Measurements from ENCODE around the gene EPB42.

The EPB42 gene

DNA sequence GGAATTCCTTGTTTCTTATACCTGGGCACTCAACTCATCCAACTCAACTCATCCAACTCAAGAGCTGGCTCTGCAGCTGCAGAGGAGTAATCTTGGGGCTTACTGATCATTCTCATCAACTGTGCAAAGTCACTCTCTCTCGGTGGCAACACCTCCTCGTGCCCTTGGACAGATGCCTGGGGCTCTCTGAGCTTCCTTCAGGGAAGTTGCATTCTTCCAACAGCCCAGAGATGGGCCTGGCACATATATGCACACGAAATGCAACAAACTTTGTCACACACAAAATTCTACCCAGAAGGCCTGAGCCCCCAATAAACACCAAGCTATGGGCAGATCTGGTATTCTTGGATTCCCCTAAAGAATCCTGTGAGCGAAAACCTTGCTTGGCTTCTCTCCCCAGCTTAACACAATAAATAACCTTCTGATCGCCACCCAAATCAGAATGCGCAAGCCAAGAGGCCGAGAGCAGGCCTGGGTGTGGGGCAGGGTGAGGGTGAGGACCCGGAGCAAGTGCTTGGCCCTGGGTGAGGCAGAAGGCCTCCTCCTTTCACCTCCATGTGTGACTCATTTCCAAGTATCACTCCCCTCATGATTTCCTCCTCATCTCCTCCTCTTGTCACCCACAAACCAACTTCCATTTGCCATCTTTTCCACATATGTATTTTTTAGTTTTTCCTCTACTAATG is 30.5 kb upstream of the EPB42 start:
- FAIRE-seq (no peak), DNase-seq (ENCODE audit: insufficient read length, low spot score) (no peak)
- TF ChIP-seq, protein P1, sequence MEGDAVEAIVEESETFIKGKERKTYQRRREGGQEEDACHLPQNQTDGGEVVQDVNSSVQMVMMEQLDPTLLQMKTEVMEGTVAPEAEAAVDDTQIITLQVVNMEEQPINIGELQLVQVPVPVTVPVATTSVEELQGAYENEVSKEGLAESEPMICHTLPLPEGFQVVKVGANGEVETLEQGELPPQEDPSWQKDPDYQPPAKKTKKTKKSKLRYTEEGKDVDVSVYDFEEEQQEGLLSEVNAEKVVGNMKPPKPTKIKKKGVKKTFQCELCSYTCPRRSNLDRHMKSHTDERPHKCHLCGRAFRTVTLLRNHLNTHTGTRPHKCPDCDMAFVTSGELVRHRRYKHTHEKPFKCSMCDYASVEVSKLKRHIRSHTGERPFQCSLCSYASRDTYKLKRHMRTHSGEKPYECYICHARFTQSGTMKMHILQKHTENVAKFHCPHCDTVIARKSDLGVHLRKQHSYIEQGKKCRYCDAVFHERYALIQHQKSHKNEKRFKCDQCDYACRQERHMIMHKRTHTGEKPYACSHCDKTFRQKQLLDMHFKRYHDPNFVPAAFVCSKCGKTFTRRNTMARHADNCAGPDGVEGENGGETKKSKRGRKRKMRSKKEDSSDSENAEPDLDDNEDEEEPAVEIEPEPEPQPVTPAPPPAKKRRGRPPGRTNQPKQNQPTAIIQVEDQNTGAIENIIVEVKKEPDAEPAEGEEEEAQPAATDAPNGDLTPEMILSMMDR (IDR thresholded peaks at IDR 0.05; ENCODE audit: insufficient read depth, missing control alignments) = no peak

DNA sequence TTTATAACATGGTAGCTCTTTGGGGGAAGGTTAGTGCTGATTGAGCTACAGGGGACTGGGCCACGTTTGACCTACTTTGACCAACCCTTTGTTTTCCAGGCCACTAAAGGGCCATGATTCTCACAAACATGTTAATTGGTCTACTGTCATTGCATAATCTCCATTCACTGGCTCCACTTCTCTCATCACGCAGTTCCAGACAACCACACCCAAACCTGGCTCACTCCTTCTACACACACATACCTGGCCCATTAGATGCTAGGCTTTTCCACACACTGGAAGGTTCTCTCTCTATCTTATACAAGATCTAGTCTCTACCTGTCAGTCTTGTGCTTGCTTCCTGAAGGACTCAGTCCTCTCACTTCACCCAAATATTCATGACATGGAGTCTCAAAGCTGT is 30.0 kb upstream of the EPB42 start:
- FAIRE-seq (no peak), DNase-seq (ENCODE audit: insufficient read length, low spot score) (no peak)
- TF ChIP-seq, protein P1 (IDR thresholded peaks at IDR 0.05; ENCODE audit: insufficient read depth, missing control alignments) = no peak

DNA sequence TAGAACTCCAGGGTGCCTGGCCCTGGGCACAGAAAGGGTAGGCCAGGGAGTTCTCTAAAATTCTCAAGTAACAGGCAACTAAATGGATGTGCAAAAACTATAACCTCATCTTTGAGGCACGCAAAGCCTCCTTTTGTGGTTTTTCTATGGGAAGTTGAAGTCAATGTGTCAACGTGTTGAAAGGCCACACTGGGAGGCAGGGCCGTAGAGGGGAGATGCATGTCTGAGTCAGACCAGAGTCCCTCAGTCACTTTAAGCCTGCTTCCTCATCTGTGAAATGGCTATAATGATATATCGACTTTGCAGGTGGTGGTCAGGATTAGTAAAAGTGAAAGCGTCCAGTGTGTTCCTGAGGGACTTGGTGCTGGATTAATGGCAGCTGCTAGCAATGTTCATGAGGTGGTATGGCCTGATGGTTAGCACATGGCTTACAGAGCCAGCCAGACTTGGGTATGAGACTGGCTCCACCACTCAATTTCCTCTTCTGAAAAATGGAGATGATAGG is 28.9 kb upstream of the EPB42 start:
- no peak for DNase-seq (ENCODE audit: insufficient read length, low spot score)
- FAIRE-seq = no peak
- TF ChIP-seq, protein P1 (IDR thresholded peaks at IDR 0.05; ENCODE audit: insufficient read depth, missing control alignments) = no peak

DNA sequence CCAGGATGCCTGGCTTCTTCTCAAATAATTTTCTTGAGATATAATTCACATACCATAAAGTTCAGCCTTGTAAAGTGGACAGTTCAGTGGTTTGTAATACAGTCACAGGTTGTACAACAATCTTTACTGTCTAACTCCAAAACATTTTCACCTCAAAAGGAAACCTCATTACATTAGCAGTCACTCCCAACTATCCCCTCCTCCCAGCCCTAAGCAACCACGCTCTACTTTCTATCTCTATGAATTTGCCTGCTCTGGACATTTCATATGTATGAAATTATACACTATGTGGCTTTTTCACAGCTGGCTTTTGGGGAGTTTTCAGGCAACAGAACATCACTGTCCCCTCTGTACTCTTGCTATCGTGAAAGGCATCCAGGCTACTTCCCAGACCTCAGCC is 28.4 kb upstream of the EPB42 start:
- TF ChIP-seq, protein P1 (IDR thresholded peaks at IDR 0.05; ENCODE audit: insufficient read depth, missing control alignments) = no peak
- no peak for DNase-seq (ENCODE audit: insufficient read length, low spot score)
- no peak for FAIRE-seq

DNA sequence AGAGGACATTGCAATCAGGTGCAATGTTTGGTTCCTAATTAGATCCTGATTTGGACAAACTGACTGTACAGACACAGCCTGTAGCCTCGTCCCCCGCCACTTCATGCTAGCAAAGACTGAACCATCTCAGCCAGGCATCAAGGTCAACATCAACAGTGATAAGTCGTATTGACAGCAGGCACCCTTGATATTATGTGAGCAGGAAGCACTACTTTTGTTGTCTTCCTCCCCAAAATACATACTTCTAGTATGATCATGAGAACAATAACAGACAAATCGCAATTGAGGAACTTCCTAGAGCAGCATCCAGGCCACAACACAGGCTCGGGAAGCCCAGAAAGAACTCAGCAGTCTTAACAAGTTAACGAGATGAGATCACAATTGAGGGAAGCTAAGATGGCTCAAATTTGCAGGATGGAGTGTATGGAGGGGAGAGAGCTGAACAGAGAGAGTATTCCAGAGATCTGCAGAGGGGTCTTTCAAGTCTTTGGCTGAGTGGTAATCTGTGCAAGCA is 25.5 kb upstream of the EPB42 start:
- no peak for FAIRE-seq
- no peak for DNase-seq (ENCODE audit: insufficient read length, low spot score)
- TF ChIP-seq, protein P1 (IDR thresholded peaks at IDR 0.05; ENCODE audit: insufficient read depth, missing control alignments) = no peak

DNA sequence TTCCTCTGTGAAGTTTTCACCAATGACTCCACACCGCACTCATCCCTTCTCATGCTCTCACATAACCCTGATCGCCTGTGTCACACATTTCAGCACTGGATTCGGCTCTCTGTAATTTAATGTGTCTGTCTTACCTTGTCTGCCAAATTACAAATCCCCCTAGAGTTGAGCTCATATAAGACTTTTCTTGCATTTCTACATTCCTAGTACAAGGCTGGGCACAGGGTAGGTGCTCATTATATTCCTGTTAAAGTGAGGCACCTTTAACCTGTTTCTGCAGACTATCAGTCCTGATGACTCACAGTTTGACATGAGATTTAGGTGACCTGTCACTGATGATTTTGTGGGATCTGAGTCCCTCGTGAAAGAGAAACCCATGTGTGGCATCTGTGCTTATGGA is 23.3 kb upstream of the EPB42 start:
- FAIRE-seq (no peak), DNase-seq (ENCODE audit: insufficient read length, low spot score) (no peak)
- TF ChIP-seq, protein P1 (IDR thresholded peaks at IDR 0.05; ENCODE audit: insufficient read depth, missing control alignments) = no peak

DNA sequence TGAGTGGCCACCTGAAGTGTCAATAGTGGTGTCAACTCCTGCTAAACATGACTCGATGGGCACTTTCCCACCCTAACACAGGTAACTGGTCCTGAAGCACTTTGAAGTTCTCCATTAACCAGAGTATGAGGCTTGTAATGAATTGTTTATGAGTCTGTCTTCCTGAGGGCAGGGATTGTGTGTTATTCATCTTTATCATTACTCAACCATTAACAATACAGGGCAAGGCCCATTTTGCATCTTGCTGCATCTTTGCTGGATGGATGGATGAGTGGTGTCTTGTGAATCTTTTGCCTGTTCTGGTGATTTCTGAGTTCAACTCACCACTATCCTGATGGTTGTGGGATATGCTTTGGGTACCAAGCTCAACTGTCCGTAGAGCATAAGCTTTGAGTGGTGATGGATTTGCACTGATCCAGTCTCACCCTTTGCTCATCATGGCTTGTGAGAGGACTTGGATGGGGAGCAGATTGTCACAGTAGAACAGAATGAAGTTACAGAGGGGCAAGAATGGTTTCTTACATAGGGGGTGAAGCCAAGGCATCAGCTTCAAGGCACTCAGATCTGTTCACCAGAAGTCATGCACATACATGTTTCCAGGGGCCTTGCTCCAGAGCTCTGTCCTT is 22.3 kb upstream of the EPB42 start:
- no peak for FAIRE-seq
- DNase-seq (ENCODE audit: insufficient read length, low spot score) = no peak
- TF ChIP-seq, protein P1 (IDR thresholded peaks at IDR 0.05; ENCODE audit: insufficient read depth, missing control alignments) = no peak
